Activated T-helper 2 cell treated with anti-CD3 and anti-CD28 coated beads, Interferon-gamma antibody, Interleukin-2, Interleukin-4, amounts not matched to agents 10 μg/mL and 5 μg/mL and 100 μg/mL, durations not matched to agents 14 hours and 24 hours and 36 hours (primary cell): ENCODE measurements around the gene VAC14. TPM values are rescaled to one million over a fixed set of nuclear protein-coding genes. Genes with fewer than 3 reads are reported as not detected.

ENCODE experiments used
- DNase-seq: peaks from one replicate; pipeline ENCODE4 v3.0.0; 2021; ENCODE audit warnings: low spot score
- H3K27ac Mint-ChIP-seq: one replicate; pipeline ENCODE4 v1.8.0; 2021; ENCODE audit warnings: mixed read lengths
- H3K27me3 Mint-ChIP-seq: one replicate; pipeline ENCODE4 v1.8.0; 2021; ENCODE audit warnings: low read depth, mixed read lengths
- H3K36me3 Mint-ChIP-seq: one replicate; pipeline ENCODE4 v1.8.0; 2021; ENCODE audit warnings: low read depth, mixed read lengths
- H3K4me1 Mint-ChIP-seq: one replicate; pipeline ENCODE4 v1.8.0; 2021; ENCODE audit warnings: low read depth, mixed read lengths
- H3K4me3 Mint-ChIP-seq: one replicate; pipeline ENCODE4 v1.8.0; 2021; ENCODE audit warnings: low read depth, mild to moderate bottlenecking, moderate library complexity, mixed read lengths
- H3K9me3 Mint-ChIP-seq: one replicate; pipeline ENCODE4 v1.8.0; 2021; ENCODE audit warnings: mixed read lengths
- intact Hi-C: fragments of 100-400 bp; cut with micrococcal nuclease; formaldehyde crosslinking; loops from one replicate; pipeline ENCODE4 v1.15.1; 2023
- total RNA-seq: library from RNA; stranded (reverse); gene quantifications from 2 replicates; pipeline ENCODE4 v1.2.3, GENCODE V29; 2022

VAC14 gene
- total RNA-seq, 1 donor from 2014 or later, result 34.8 TPM

DNA sequence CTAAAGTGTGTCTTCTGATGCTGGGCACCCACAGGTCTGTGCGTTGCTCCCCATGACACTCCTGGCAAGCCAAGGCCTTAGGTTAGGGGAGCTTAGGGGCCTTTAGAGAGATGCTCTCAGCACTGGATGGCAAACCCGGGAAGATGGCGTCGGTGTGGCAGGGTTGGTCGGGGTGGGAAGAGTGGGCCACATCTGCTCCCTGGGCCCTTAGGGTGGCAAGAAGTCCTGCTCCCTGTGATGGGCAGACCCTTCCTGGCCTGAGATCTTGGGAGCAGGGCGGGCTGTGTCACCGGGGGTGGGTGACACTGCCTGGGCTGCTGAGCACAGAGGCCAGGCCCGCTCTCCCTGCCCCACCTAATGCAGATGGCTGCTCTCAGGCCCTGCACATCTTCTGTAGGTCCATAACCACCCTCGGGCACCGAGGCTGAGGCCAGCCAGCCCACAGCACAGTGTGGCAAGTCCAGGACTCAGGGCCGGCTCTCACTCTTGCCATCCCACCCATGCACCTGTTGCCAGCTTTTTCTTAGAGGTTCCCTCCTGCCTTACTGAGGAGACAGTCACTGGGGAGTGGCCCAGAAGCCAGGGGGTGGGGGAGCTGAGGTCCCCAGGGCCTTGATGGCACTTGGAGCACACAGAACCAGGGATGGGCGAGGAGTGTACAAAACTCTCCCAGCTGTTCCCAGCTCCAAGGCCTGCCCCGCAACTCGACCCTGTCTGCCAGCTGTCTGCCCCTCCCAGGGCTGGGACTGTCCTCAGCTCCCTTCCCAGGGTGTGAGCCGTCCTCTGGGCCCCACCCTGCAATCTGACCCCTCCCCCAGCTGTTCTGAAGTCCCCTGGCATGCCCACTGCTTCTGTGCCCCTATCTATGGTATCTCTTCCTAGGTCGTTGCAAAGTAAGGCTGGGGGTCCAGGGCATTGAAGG lies 110.7 kb downstream of the VAC14 start:
- no peak for DNase-seq
- H3K4me1 Mint-ChIP-seq, result peaks cover under 1% of the 10 kb centered on the region
- H3K9me3 Mint-ChIP-seq, result no peaks in the 10 kb centered on the region
- no peak overlapping the region for H3K27ac Mint-ChIP-seq
- H3K27me3 Mint-ChIP-seq, result peaks cover 5% of the 10 kb centered on the region
- intact Hi-C loops, result no loop called here
- no peaks in the 10 kb centered on the region for H3K36me3 Mint-ChIP-seq
- no peak overlapping the region for H3K4me3 Mint-ChIP-seq

GRCh38 chr16:70689035-70689969 lies 111.7 kb downstream of the VAC14 start:
- H3K9me3 Mint-ChIP-seq, result no peaks in the 10 kb centered on the region
- no peaks in the 10 kb centered on the region for H3K4me1 Mint-ChIP-seq
- no peaks in the 10 kb centered on the region for H3K36me3 Mint-ChIP-seq
- no peak overlapping the region for H3K4me3 Mint-ChIP-seq
- peaks cover 11% of the 10 kb centered on the region for H3K27me3 Mint-ChIP-seq
- intact Hi-C loops, result no loop called here
- no peak overlapping the region for H3K27ac Mint-ChIP-seq
- DNase-seq, result no peak

DNA sequence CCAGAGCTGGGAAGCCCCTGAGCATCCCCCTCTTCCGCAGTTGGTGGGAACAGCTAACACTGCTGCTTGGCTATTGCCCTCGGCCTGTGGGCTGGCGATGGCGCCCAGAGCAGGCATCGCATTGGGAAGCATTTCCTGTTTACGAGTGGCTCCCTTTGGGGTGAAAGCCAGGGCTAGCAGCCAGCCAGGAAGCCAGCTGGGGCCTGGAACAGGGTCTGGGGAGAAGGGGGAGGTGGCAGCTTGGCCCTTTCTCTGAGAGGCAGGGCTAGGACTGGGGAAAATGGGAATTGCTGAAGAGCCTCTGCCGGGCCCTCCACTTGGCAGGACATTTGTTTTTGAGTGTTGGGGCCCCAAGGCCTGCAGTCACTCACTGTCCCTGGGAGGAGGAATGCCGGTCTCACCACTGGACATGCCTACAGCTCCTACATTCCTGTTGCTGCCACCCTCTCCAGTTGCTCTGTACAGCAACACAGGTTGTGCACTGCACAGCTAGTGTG lies 112.7 kb downstream of the VAC14 start:
- DNase-seq, result no peak
- Mint-ChIP-seq H3K27ac (no peak overlapping the region), H3K36me3 (no peaks in the 10 kb centered on the region), H3K4me3 (no peak overlapping the region), H3K27me3 (peaks cover 16% of the 10 kb centered on the region), H3K9me3 (no peaks in the 10 kb centered on the region), H3K4me1 (no peaks in the 10 kb centered on the region)
- intact Hi-C loops, result no loop called here

GRCh38 chr16:70687671-70688245 lies 113.2 kb downstream of the VAC14 start:
- DNase-seq, result no peak
- no peak overlapping the region for H3K4me3 Mint-ChIP-seq
- H3K4me1 Mint-ChIP-seq, result no peaks in the 10 kb centered on the region
- no peaks in the 10 kb centered on the region for H3K9me3 Mint-ChIP-seq
- H3K36me3 Mint-ChIP-seq, result no peaks in the 10 kb centered on the region
- H3K27ac Mint-ChIP-seq, result no peak overlapping the region
- H3K27me3 Mint-ChIP-seq, result peaks cover 16% of the 10 kb centered on the region
- intact Hi-C loops, result no loop called here

- H3K4me3 Mint-ChIP-seq, result no peak overlapping the region
These were observed 113.9 kb downstream of the VAC14 start for GRCh38 chr16:70687102-70687511.

GRCh38 chr16:70686376-70687101 lies 114.4 kb downstream of the VAC14 start:
- no peak for DNase-seq
- Mint-ChIP-seq H3K27me3 (peaks cover 16% of the 10 kb centered on the region), H3K4me3 (peak overlapping the region; percentile 26), H3K27ac (no peak overlapping the region), H3K9me3 (no peaks in the 10 kb centered on the region), H3K36me3 (no peaks in the 10 kb centered on the region), H3K4me1 (no peaks in the 10 kb centered on the region)
- intact Hi-C loops, result no loop called here

More at GRCh38 chr16:70687102-70687511, 113.9 kb downstream of the VAC14 start:
- intact Hi-C loops, result no loop called here
- Mint-ChIP-seq H3K36me3 (no peaks in the 10 kb centered on the region), H3K27ac (no peak overlapping the region), H3K4me1 (no peaks in the 10 kb centered on the region), H3K9me3 (no peaks in the 10 kb centered on the region), H3K27me3 (peaks cover 16% of the 10 kb centered on the region)
- no peak for DNase-seq

DNA sequence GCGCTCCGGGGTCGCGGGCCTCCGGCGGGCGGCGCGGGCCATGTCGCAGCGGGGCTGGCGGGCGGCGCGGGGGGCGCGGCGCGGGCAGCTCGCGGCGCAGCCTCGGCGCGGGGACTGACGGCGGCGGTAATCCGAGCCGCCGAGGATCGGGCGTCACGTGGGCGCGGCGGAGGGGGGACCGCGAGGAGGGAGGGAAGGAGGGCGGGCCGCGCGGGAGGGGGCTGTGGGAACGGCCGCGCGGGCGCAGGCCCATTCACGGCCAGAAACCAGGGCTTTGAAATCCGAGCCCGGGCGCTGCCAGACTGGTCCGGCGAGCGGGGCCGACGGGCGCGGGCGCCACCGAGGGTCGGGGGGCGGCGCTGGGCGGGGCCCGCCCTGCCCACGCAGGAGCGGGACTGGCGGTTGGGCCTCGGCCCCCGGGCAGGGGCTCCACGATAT lies 115.0 kb downstream of the VAC14 start, which contains the start of gene MTSS2:
Gene MTSS2, minus strand, starts transcription at position 116 of the 438 bp plus-strand sequence. CDS start 262 bp downstream, outside the sequence.
- no peak for DNase-seq
- intact Hi-C loops, result no loop called here
- H3K4me3 Mint-ChIP-seq, result peak within 1 kb of the TSS; percentile 26
- no peak within 1 kb of the TSS for H3K27ac Mint-ChIP-seq
- H3K4me1 Mint-ChIP-seq, result no peaks in the 10 kb centered on the region
- H3K36me3 Mint-ChIP-seq, result no peaks in the 10 kb centered on the region
- peaks cover 16% of the 10 kb centered on the region for H3K27me3 Mint-ChIP-seq
- no peaks in the 10 kb centered on the region for H3K9me3 Mint-ChIP-seq

- H3K4me1 Mint-ChIP-seq, result no peaks in the 10 kb centered on the region
- no peaks in the 10 kb centered on the region for H3K36me3 Mint-ChIP-seq
- H3K4me3 Mint-ChIP-seq, result no peak overlapping the region
- H3K27me3 Mint-ChIP-seq, result peaks cover 16% of the 10 kb centered on the region
- no peak for DNase-seq
- no peaks in the 10 kb centered on the region for H3K9me3 Mint-ChIP-seq
- intact Hi-C loops, result no loop called here
- no peak overlapping the region for H3K27ac Mint-ChIP-seq
These were observed 115.7 kb downstream of the VAC14 start for GRCh38 chr16:70685061-70685937.

GRCh38 chr16:70684146-70685060 lies 116.6 kb downstream of the VAC14 start:
- Mint-ChIP-seq H3K27ac (no peak overlapping the region), H3K36me3 (no peaks in the 10 kb centered on the region), H3K4me1 (no peaks in the 10 kb centered on the region), H3K9me3 (no peaks in the 10 kb centered on the region), H3K4me3 (no peak overlapping the region), H3K27me3 (peaks cover 16% of the 10 kb centered on the region)
- DNase-seq, result no peak
- intact Hi-C loops, result no loop called here

- Mint-ChIP-seq H3K4me1 (peaks cover 1% of the 10 kb centered on the region), H3K27ac (no peak overlapping the region), H3K9me3 (no peaks in the 10 kb centered on the region), H3K36me3 (no peaks in the 10 kb centered on the region), H3K27me3 (peaks cover 16% of the 10 kb centered on the region), H3K4me3 (no peak overlapping the region)
- intact Hi-C loops, result no loop called here
- DNase-seq, result no peak
These were observed 117.6 kb downstream of the VAC14 start for GRCh38 chr16:70683146-70683944.
